ENCODE data around the gene MYBPH.

MYBPH gene

DNA sequence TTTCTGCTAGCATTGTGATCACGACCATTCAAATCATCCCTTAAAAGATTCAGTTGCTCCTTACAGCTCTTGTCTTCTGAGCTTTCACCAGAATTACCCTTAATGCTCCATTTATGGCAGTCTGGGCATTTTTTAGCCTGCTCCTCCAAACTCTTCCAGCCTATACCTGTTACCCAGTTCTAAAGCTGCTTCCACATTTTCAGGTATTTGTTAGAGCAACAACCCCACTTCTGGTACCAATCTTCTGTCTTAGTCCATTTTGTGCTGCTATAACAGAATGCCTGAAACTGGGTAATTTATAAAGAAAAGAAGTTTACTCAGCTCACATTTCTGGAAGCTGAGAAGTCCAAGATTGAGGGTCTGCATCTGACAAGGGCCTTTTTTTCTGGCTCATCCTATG lies 17.2 kb downstream of the MYBPH start:
- TF ChIP-seq, protein P1, sequence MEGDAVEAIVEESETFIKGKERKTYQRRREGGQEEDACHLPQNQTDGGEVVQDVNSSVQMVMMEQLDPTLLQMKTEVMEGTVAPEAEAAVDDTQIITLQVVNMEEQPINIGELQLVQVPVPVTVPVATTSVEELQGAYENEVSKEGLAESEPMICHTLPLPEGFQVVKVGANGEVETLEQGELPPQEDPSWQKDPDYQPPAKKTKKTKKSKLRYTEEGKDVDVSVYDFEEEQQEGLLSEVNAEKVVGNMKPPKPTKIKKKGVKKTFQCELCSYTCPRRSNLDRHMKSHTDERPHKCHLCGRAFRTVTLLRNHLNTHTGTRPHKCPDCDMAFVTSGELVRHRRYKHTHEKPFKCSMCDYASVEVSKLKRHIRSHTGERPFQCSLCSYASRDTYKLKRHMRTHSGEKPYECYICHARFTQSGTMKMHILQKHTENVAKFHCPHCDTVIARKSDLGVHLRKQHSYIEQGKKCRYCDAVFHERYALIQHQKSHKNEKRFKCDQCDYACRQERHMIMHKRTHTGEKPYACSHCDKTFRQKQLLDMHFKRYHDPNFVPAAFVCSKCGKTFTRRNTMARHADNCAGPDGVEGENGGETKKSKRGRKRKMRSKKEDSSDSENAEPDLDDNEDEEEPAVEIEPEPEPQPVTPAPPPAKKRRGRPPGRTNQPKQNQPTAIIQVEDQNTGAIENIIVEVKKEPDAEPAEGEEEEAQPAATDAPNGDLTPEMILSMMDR (IDR thresholded peaks at IDR 0.05; ENCODE audit: low read depth, low read length), result no peak
- TF ChIP-seq POLR2A (IDR thresholded peaks at IDR 0.05; ENCODE audit: extremely low read depth, insufficient read length) (no peak), MYC (IDR thresholded peaks at IDR 0.05; ENCODE audit: low read depth, low read length) (no peak)
- TF ChIP-seq, protein P2, sequence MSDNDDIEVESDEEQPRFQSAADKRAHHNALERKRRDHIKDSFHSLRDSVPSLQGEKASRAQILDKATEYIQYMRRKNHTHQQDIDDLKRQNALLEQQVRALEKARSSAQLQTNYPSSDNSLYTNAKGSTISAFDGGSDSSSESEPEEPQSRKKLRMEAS (IDR thresholded peaks at IDR 0.05; ENCODE audit: low read depth, low read length), result no peak
- H3K4me3 ChIP-seq (ENCODE audit: low read depth, low read length), result no peak overlapping the region
- DNase-seq (ENCODE audit: low read depth), result no peak

DNA sequence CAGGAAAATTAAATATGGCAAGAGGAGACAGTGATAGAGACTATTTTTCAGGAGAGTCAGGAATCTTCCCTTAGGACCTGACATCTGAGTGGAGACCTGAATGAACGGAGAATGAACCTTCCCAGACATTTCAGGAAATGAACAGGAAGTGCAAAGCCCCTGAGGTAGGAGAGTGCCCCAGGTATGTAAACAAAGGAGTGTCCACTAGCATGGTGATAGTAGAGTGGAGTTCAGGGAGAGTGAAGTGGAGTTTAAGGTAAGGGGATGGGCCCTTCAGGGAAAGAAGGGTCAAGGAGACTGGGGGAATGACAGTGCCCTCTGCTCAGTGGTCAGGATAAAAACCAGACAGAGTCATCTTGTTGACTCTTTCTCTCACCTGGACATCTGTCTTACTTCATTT lies 19.3 kb downstream of the MYBPH start:
- no peak overlapping the region for H3K4me3 ChIP-seq (ENCODE audit: low read depth, low read length)
- no peak for DNase-seq (ENCODE audit: low read depth)
- TF ChIP-seq, protein P1 (IDR thresholded peaks at IDR 0.05; ENCODE audit: low read depth, low read length), result no peak
- no peak for TF ChIP-seq MYC (IDR thresholded peaks at IDR 0.05; ENCODE audit: low read depth, low read length)
- no peak for TF ChIP-seq POLR2A (IDR thresholded peaks at IDR 0.05; ENCODE audit: extremely low read depth, insufficient read length)
- TF ChIP-seq, protein P2 (IDR thresholded peaks at IDR 0.05; ENCODE audit: low read depth, low read length), result no peak

DNA sequence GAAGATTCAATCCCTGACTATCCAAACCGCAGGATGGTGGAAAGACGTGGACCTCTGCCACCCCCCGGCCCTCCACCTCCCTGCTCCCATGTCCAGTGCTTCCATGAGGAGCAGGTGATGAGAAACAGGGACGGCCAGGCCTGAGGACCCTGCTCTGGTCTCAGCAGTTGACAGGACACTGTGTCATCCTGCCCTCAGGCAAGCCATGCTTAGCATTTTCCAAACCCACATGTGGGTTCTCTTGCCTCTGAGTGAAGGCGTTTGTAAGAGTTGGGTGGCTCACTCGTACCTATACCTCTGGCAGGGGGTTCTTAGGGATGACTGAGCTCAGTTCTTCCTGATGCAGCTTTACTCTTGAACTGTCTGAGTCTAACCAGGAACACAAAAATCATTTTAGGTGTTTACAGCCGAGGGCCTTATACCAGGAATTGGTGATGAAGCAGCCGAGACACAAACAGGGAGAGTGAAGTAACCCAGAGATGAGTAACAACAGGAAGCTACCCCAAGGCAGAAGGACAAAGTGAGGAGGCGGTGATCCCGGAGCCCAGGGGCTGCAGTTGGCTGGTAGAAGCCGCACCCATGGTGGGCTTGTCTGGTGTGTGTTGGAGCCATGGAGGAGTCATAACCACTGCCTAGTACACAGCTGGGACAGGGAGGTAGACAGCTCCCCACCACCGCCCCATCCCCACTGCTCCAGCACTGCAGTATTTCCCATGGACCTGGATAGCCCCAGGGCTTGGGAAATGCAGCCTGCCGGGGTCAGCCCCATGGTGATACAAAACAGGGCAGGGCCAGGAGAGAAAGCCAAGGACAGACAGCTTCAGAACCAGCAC lies 21.4 kb downstream of the MYBPH start:
- DNase-seq (ENCODE audit: low read depth), result peak; percentile 44
- no peak for TF ChIP-seq POLR2A (IDR thresholded peaks at IDR 0.05; ENCODE audit: extremely low read depth, insufficient read length)
- no peak for TF ChIP-seq MYC (IDR thresholded peaks at IDR 0.05; ENCODE audit: low read depth, low read length)
- TF ChIP-seq, protein P2 (IDR thresholded peaks at IDR 0.05; ENCODE audit: low read depth, low read length), result no peak
- TF ChIP-seq, protein P1 (IDR thresholded peaks at IDR 0.05; ENCODE audit: low read depth, low read length), result no peak
- H3K4me3 ChIP-seq (ENCODE audit: low read depth, low read length), result no peak overlapping the region

DNA sequence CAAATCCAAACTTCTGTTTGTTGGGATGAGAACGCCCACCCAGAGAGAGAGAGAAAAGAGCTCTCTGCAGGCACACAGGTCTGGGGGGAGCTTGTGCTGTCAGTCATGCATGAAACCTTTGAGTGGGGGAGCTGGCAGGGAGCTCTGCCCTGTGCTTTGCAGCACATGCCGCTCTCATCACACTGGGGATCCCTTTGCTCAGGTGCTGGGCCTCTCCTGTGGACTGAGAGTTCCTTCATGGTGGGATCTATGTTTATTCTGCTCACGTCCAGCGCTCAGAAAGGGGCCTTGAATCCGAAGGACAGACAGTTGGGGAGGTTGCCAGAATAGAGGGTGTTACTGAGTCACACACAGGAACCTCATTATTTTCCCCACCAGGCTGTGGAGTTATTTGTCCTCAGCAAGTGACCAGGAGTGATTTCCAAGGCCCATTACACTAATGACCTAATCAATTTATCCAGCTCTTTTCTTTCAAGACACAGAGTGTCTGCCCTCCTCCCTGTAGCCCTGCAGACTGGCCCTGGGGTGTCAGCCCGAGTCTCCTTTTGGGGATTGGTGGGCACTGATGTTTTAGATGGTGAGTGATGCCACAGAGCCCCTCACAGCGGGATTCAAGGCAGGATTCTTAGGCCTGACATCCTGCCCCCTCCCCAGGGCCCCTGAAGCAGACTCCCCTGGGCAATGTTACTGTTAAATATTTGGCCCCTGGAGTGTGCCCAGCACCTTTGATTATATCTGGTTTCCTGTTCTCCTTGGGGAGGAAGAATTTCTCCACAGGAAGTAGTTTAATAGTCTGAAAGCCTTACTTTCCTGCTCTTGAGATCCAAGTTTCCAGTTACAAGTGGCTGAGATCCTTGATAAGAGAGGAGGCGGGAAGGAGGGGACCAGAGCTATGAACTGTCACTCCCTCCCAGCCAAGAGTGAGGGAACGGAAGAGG lies 22.3 kb downstream of the MYBPH start:
- TF ChIP-seq POLR2A (IDR thresholded peaks at IDR 0.05; ENCODE audit: extremely low read depth, insufficient read length) (no peak), MYC (IDR thresholded peaks at IDR 0.05; ENCODE audit: low read depth, low read length) (no peak)
- TF ChIP-seq, protein P2 (IDR thresholded peaks at IDR 0.05; ENCODE audit: low read depth, low read length), result no peak
- TF ChIP-seq, protein P1 (IDR thresholded peaks at IDR 0.05; ENCODE audit: low read depth, low read length), result no peak
- DNase-seq (ENCODE audit: low read depth), result no peak
- H3K4me3 ChIP-seq (ENCODE audit: low read depth, low read length), result no peak overlapping the region

DNA sequence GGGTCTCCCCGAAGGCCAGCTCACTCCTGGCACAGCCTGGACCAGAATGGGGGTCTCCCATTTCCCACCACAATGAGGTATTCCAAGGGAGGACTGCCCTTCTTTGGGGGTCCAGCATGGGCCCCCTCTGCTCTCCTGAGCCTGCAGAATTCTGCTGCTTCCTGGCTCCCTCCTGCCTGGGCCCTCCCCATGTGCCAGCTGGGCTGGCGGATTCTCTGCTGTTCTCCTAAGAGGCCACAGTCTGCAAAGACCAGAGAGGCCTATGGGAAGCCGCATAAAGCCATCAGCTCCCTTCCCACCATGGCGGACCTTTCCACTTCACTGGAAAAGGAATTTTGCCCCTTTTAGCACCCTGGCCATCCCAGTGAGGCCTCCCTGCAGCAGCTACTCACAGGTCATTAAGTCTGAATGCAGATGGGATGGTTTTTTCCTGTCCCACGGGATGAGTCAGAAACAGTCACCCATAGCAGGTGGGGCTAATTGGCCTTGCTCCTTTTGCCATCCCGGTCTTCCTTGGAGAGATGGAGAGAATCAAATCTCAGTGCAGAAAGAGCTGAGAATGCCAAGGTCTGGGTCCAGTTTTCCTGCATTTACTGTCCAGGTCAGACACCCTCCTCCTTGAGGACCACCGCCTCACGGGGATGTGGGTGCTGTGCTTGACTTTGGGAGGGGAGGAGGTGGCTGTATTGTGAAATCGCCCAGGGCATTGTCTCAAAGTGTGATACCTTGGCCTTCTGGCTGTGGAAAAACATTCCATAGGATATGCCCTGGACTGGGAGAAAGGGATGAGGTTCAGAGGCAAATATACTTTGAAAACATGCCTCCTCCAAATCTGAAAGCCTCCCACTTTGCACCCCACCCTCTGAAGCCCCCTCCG lies 23.2 kb downstream of the MYBPH start:
- DNase-seq (ENCODE audit: low read depth), result no peak
- TF ChIP-seq POLR2A (IDR thresholded peaks at IDR 0.05; ENCODE audit: extremely low read depth, insufficient read length) (no peak), MYC (IDR thresholded peaks at IDR 0.05; ENCODE audit: low read depth, low read length) (no peak)
- TF ChIP-seq, protein P1 (IDR thresholded peaks at IDR 0.05; ENCODE audit: low read depth, low read length), result no peak
- TF ChIP-seq, protein P2 (IDR thresholded peaks at IDR 0.05; ENCODE audit: low read depth, low read length), result no peak
- H3K4me3 ChIP-seq (ENCODE audit: low read depth, low read length), result no peak overlapping the region
